Cardiac fibroblast (primary cell): Measurements from ENCODE around the gene SLC25A19.
A peak's percentile ranks its signal among the peaks of the same experiment; 100 is the strongest.
"Not testable (repeated sequence)": the region's sequence is repeated elsewhere in the genome, so short reads cannot be mapped to it uniquely, and the experiment has no call there.

ENCODE experiments used
- DNase-seq, 2 donors: peaks; one replicate each; pipeline versions ENCODE4 v3.0.0 to v3.0.0-alpha.2; 2010; ENCODE audit warnings: low read depth in 2 of 2
- H3K4me3 ChIP-seq, 2 donors: replicated peaks in 1 of 2; 1 replicate in 1 of 2; 2 replicates in 1 of 2; pipeline ENCODE4 v1.5.1; 2011; ENCODE audit warnings: low read depth in 2 of 2, low read length in 2 of 2, mild to moderate bottlenecking in 2 of 2, moderate library complexity in 1 of 2
- TF ChIP-seq, protein P1 (sequence below): IDR thresholded peaks from one replicate; pipeline ENCODE4 v1.5.1; 2011; ENCODE audit warnings: low read depth, mild to moderate bottlenecking, low read length, inconsistent platforms

The SLC25A19 gene

GRCh38 chr17:75289832-75290337 lies 652 bp upstream of the SLC25A19 start:
- TF ChIP-seq, protein P1, sequence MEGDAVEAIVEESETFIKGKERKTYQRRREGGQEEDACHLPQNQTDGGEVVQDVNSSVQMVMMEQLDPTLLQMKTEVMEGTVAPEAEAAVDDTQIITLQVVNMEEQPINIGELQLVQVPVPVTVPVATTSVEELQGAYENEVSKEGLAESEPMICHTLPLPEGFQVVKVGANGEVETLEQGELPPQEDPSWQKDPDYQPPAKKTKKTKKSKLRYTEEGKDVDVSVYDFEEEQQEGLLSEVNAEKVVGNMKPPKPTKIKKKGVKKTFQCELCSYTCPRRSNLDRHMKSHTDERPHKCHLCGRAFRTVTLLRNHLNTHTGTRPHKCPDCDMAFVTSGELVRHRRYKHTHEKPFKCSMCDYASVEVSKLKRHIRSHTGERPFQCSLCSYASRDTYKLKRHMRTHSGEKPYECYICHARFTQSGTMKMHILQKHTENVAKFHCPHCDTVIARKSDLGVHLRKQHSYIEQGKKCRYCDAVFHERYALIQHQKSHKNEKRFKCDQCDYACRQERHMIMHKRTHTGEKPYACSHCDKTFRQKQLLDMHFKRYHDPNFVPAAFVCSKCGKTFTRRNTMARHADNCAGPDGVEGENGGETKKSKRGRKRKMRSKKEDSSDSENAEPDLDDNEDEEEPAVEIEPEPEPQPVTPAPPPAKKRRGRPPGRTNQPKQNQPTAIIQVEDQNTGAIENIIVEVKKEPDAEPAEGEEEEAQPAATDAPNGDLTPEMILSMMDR, result no peak

DNA sequence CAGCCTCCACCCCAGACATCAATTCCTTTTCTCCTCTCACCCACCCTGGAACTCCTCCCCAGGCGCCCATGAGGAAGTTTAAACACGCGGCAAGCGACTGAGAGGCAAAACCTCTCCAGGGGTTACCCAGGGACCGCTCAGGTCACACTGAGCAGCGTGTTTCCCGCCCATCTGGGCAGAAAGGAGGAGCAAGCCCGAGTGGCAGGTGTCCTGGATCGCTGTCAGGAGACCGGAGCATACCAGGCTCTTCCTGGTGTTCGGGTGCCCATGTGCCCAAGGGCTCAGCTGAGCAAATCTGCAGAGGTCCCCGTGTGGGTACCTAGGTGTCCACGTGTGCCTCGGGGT lies 491 bp downstream of the SLC25A19 start:
- peak overlapping the region; percentile 89 to 92 for H3K4me3 ChIP-seq
- DNase-seq, result no peak
- TF ChIP-seq, protein P1, result no peak

More at GRCh38 chr17:75289832-75290337, 652 bp upstream of the SLC25A19 start:
- DNase-seq, result peak; percentile 65 to 67
- peak overlapping the region; percentile 89 to 92 for H3K4me3 ChIP-seq

- DNase-seq, result no peak
- H3K4me3 ChIP-seq, result peak overlapping the region; percentile 89 to 92
- TF ChIP-seq, protein P1, result no peak
These were observed 874 bp downstream of the SLC25A19 start for GRCh38 chr17:75288359-75288758.

DNA sequence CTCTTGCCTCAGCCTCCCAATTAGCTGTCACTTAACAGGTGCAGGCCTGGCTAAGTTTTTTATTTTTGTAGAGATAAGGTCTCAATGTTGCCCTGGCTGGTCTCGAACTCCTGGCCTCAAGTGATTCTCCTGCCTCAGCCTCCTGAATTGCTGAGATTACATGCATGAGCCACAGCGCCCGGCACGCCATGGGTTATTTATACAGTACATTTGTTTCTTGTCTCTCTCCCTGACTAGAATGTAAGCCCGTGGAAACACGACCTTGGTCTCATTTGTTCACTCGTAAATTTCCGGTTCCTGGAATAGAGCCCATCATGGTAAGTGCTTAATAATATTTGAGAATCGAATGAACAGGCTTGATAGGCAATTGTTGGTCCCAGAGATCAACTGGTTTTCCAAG lies 2.0 kb downstream of the SLC25A19 start:
- TF ChIP-seq, protein P1, result no peak
- H3K4me3 ChIP-seq, result no peak overlapping the region
- no peak for DNase-seq

DNA sequence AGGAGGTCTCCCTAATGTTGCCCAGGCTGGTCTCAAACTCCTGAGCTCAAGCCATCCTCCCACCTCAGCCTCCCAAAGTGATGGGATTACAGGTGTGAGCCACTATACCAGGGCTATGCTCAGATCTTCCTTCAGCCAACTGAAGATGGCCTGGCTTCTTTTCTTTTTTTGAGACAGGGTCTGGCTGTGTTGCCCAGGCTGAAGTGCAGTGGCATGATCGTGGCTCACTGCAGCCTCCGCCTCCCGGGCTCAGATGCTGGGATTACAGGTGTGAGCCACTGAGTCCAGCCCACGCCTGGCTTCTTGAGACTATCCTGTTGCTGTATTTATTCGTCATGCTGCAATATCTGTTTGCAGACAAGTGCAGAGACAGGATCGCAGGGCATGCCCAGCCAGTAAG lies 4.1 kb downstream of the SLC25A19 start:
- H3K4me3 ChIP-seq, result no peak overlapping the region
- TF ChIP-seq, protein P1, result no peak
- no peak for DNase-seq

GRCh38 chr17:75280189-75280588 lies 9.0 kb downstream of the SLC25A19 start:
- DNase-seq, result peak in 1 of 2 donors; percentile 10
- H3K4me3 ChIP-seq, result not testable (repeated sequence)

DNA sequence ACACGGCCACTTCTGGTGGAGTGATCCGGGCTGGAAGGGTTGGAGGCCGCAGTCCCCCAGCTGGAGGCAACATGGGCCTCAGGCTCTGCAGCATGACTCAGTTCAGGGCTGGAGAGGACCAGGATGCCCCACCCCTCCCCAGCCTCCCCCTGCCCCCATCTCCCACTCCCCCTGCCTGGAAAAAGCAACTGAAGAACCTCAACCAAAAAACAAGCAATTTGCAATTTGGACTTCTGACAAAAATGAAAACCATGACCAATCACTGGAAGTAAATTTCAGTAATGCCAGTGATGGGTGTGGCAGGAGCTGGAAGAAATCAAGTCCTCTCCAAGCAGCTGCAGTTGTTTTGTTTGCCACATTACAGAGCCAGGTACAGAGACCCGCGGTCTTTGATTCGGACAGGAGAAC lies 11.6 kb downstream of the SLC25A19 start:
- TF ChIP-seq, protein P1, result no peak
- H3K4me3 ChIP-seq, result no peak overlapping the region
- peak; percentile 30 to 56 for DNase-seq
